GM21515 (cell line): ENCODE data around the gene P2RY11.

Experiments used
- ATAC-seq: cut with Tn5 transposase; IDR thresholded peaks from one replicate; pipeline ENCODE4 v1.9.1; 2021; ENCODE audit not compliant: unreplicated experiment

The P2RY11 gene

GRCh38 chr19:10112895-10113591 lies 1.6 kb downstream of the P2RY11 start:
- ATAC-seq = no peak

GRCh38 chr19:10113592-10113963 lies 2.1 kb downstream of the P2RY11 start:
- ATAC-seq = no peak

- no peak for ATAC-seq
Measured at GRCh38 chr19:10113964-10114650, 2.6 kb downstream of the P2RY11 start.

DNA sequence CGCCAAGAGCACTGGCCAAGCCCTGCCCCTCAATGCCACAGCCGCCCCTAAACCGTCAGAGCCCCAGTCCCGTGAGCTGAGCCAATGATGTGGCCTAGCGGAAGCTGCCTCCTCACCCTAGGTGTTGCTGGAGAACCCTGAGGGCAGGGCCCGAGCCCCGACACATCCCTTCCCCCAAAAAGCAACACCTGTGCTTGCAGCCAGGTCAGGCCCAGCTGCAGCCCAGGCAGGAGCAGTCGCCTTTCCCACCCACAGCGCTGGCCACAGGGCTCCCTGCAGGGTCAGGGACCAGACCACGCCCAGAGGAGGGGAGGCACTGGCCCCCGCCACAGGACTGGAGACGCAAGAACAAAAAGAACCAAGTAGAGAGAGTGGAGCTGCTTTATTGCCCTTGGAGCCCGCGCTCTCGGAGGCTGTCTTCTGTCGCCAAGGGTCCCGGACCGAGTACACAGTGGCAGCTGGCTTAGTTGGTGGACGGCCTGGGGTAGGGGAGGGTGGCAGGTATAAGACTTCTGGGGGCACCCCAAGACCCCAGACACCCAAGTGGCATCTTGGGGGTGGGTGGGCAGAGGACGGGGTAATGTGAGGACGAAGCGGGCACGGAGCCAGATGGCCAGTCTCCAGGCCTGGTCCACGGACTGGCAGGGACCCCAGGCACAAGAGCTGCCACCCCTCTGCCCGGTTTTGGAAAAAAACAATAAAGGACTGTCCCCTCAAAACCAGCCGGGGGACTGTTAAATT lies 3.3 kb downstream of the P2RY11 start:
- no peak for ATAC-seq

DNA sequence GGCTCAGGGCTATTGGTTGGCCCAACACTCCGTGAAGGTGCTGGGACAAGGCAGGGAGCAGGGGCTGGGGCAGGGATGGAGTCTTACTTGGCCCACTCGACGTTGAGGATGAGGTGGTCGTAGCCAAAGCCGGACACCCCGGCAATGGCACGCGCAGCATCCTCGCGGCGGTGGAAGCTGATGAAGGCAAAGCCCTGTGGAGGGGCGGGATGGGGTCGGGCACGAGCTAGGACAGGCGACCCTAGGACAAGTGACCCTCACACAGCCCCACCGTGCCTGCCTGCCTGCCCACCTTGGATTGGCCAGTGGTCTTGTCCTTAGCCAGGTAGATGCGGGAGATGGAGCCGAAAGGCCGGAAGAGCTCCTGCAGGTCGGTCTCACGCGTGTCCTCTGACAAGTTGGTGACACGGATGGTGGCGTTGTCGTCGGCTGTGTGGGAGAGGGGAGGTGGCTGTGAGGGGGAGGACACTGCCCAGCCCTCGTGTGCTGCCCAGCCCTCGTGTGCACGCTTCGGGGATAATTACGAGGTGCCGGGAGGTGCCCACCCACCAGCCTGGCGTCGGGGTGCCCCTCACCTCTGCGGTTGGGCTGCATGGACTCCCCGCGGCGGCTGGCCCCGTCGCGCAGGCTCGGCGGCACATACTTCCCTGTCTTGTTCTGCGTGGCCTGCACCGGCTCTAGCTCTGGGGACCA lies 4.0 kb downstream of the P2RY11 start:
- ATAC-seq = no peak

- no peak for ATAC-seq
Measured at GRCh38 chr19:10116085-10116865, 4.8 kb downstream of the P2RY11 start.

- no peak for ATAC-seq
Measured at GRCh38 chr19:10116866-10117616, 5.5 kb downstream of the P2RY11 start.

DNA sequence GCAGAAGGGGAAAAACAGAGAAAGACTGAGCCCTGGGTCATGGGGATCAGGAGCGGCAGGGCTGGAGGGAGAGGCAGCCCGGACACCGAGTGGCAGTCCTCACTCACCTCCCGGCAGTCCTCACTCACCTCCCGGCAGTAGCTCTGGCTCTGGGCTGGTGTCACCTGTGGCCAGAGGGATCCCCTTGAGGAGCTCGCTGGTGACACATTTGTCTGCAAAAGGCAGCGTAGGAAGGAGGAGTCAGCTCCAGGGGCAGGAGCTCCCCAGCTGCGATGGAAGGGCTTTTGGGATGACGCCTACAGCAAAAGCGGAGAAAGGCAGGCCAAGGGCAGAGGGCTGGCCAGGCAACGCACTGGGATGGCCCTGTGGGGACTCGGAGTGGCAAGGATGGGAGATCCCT lies 7.5 kb downstream of the P2RY11 start:
- no peak for ATAC-seq

GRCh38 chr19:10120538-10121189 lies 9.2 kb downstream of the P2RY11 start:
- no peak for ATAC-seq

DNA sequence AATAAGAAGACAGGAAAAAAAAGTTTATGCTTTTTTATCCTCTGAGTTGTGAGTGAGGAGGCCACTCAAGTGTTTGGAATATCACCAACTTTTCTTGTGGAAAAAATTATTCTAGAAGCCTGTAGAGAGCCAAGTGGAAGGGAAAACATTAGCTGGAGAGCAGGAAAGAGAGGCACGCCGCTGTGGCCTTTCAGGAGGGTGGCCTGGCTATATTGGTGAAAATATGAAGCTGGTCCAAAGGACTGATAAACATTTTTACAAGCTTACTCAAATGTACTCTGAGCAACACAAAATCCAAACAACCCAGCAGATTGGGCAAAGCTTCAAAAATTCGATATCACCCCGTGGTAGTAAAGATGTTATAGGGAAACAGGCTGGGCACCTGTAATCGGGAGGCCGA lies 10.6 kb downstream of the P2RY11 start:
- ATAC-seq = no peak

DNA sequence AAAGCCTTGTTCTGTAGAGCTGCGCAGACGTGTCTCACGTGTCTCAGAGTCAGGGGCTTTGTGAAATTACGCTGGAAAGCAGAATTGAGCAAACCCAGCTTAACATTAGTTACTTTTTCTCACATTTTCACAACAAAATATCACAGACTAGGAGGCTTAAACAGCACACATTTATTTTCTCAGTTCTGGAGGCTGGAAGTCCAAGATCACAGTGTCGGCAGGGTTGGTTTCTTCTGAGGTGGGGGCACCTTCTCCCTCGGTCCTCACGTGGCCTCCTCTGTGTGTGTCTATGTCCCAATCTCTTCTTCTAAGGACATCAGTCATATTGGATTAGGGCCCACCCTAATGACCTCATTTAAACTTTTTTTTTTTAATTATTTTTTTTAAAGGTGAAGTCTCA lies 12.9 kb downstream of the P2RY11 start:
- ATAC-seq = no peak

GRCh38 chr19:10126213-10126639 lies 14.7 kb downstream of the P2RY11 start:
- no peak for ATAC-seq

- no peak for ATAC-seq
Measured at GRCh38 chr19:10132905-10133304, 21.4 kb downstream of the P2RY11 start.

DNA sequence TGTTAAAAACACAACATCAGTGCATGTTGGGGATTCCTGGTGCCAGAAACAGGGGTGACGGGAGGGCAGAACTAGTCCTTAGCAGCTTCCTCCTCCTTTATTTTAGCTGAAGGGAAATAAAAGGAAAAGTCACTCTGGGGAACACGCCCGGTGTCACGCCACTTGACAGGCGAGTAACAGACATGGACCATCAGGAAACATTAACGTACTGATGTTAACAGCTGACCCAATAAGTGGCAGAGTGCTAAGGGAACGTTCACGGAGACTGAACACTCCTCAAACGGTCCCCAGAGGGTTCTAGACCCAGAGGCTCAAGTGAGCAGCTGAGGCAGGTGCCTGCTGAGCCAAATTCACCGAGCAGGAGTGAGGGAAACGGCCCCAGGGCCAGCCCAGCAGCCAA lies 22.1 kb downstream of the P2RY11 start:
- no peak for ATAC-seq

GRCh38 chr19:10134040-10134439 lies 22.5 kb downstream of the P2RY11 start:
- no peak for ATAC-seq

DNA sequence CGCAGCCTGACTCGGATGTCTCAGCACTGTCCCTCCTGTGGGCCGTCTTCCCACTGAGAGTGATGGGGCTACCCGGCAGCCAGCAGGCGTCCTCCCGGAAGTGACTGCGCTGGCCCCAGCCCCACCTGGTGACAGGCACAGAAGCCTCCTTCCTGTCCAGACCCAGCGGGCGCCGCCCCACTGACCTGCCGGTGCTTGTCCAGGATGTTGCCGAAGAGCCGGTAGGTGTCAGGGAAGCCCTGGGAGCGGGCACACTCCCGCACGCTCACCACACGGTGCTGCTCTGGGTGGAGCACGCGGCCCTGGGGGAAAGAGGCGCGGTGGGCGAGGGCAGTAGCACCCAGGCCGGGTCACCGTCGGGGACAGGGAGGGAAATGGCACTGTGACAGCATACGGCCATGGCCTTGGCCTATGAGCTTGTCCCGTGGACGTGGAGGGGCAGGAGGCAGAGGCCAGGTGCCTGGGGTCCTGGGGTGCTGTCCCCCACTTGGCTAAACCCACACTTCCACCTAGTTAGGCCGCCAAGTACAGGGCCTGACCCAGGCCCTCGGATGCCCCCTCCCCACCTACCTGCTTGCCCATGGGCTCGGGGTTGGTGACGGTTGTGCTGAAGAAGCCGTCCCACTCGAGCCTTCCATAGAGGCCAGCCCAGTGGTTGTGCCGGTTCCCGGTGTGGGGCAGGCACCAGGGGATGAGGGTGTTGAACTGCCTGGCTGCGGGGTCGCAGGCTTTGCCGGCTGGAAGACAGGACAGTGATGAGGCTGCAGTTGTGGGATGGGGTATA lies 24.2 kb downstream of the P2RY11 start:
- ATAC-seq = no peak

- no peak for ATAC-seq
Measured at GRCh38 chr19:10136936-10137335, 25.4 kb downstream of the P2RY11 start.

- no peak for ATAC-seq
Measured at GRCh38 chr19:10137751-10138682, 26.5 kb downstream of the P2RY11 start.
